Superior temporal gyrus (tissue), 1 donor: ENCODE measurements around the gene NPEPL1.
A peak's percentile ranks its signal among the peaks of the same experiment; 100 is the strongest.

Source experiments
- DNase-seq: peaks from one replicate; pipeline ENCODE4 v3.0.0-alpha.2; 2016; ENCODE audit errors: extremely low spot score

Gene NPEPL1

DNA sequence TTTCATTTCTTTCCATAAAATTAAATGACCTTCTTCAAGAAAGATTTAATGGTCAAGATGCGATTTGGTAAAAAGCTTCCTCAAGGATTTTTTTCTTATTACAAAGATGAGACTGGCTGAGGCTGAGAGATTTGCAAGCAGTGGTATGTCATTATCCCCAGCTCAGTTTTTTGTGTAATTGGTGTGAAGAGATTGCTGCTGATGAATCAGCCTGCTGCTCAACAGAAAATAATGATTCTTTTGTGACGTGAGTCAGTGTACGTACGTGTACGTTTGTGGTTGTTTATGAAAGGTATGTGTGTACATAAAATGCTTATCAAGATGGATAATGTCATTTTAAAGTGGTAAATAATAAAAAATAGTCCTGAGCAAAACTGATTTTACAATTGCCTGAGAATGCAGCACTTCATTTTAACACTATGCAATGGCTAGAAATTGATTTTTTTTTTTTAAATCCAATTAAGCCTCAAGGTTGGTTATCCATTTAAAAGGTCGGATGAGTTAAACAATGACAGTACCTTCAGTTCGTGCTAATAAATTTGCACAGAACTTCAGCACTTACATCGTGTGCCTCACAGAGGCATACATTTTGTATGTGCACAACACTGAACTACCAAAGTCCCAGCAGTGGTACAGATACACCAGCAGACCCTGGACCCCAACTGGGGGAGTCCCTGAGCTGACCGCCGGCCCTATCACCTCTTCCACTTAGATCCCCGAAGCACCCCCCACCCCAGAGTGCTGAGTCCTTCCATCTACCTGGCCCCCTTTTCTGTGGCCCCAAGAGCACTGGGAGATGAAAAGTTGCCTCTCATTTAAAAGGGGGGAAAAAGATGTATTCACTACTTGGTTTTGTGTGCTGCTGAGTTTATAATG, 9.7 kb upstream of the NPEPL1 start:
- DNase-seq = no peak

DNA sequence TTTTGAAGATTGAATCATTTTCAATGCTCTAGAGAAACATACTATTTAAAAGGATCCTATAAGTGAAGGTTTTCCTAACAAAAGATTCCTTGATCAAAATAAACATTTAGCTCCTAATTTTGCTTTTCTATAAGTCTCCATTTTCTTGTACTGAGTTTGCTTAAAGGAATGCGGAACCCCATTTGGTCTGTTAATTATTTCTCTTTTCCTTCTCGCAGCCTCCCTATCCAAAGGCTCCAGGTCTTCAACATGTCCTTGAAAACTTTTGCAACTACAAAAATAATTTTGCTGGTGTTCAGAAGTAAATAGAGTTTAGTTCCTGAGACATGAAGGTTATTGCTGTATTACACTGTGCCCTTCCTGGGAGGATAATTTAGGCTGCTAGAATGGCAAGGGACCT, 8.3 kb upstream of the NPEPL1 start:
- DNase-seq = no peak

DNA sequence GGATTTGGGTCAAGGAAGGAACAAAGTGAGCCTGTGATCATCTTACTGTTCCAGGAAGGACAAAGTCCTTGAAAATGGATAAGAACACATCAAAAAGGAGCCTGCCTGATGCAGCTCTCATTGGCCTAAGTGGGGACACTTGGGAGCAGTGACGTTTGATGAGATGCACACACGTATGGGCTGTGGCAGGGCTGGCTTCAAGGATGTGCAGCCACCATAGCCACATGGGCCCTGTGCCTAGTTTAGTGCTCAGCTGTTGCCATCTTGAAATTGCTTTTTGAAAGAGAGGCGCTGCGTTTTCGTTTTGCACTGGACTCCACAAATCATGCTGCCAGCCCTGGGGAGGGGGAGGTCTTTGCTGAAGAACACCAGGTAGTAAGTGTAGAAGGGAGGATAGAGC, 6.6 kb upstream of the NPEPL1 start:
- DNase-seq = no peak

DNA sequence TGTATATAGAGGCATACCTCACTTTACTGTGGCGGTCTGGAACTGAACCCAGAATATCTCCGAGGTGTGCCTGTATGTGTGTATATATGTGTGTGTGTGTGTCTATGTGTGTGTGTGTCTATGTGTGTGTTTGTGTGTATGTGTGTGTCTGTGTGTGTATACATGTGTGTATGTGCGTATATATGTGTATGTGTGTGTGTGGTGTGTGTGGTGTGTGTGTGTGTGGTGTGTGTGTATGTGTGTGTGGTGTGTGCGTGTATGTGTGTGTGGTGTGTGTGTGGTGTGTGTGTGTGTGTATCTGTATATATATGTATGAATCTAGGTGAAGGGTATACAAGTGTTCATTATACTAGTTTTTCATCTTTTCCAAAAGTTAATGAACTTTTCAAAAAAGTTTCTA, 4.2 kb upstream of the NPEPL1 start:
- no peak for DNase-seq

DNA sequence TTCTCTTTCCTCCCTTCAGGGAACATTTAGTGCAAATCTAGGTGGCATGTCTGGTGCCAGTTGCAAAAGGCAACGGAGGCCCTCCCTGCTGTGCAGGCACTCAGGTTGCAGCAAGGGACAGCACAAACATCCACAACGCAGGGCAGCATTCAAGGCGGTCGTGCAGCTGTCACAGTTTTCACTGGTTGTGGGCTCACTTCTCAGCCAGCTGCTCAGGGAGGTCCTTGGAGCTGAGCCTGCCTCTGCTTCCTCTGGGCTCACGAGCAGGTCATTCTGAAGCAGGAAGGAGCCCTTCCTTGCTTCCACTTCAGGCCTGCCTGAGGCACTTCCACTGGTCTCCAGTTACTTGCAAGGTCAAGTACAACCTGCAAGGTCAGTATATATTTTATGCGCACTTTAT, 3.8 kb upstream of the NPEPL1 start:
- no peak for DNase-seq

DNA sequence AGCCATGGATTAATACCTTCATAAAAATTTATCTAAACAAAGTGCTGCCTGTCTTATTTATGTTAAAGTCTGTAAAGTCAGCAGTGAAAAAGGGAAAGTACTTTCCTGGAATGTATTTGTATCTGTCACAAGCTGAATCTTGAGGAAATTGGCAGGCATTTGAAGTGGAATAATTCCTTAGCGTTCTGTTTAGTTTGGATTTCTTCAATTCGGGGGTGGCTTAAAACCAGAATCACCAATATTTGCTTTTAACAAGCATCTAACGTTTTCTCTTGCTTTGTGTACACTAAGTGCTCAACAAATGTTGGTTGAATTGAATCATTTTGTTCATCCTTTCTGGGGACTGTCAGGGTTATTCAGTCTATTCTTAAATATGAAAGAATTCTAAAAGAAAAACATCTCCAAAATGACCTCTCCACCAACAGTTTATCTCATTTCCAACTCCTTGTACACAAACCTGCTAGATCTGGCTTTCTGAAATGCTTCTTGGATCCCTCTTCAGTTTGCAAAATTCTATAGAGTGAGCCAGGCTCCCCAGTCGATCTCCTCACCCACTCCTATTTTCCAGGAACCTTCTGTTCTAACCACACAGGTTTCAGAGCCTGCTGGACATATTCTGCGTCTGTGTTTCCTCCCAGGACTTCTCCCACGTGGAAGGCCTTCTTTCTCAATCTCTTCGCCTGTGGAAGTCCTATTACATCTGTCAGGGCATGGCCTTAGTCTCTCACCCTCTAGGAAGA, 2.0 kb upstream of the NPEPL1 start:
- DNase-seq = peak; percentile 63

DNA sequence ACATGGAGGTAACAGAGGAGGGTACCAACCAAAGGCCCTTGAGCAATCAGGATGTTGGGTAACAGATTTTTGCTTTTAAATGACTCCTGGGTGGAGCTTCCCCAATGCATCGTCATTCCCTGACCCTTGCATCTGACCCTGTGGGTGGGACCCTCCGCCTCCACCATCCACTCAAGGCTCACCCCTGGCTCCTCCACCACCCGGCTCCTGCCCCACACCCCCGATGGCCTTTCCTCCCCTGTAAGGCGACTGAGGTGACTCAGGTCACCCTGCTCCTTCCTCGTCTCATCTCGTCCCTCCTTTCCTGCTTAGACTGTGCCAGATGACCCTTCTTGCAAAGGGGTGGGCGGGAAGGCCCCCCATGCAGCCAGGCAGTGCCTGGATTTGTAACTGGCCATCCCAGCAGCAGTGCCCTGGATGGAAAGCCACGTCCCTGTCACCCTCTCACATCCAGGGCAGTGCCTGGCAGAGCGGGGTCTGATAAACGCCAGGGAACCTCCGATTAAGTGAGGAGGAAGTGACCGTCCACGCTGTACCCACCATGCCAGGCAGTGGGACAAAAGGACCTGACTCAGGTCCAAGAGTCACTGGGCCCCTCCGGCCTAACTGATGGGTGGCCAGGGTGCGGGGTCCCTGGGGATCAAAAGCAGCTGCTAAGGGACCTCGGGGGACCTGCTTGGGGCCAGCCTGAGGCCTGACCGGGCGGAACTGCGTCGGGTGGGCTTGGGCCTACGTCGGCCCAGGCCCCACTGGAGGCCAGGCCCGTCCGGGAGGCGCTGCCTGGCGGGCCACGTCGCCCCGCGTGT, 624 bp upstream of the NPEPL1 start:
- DNase-seq = no peak

DNA sequence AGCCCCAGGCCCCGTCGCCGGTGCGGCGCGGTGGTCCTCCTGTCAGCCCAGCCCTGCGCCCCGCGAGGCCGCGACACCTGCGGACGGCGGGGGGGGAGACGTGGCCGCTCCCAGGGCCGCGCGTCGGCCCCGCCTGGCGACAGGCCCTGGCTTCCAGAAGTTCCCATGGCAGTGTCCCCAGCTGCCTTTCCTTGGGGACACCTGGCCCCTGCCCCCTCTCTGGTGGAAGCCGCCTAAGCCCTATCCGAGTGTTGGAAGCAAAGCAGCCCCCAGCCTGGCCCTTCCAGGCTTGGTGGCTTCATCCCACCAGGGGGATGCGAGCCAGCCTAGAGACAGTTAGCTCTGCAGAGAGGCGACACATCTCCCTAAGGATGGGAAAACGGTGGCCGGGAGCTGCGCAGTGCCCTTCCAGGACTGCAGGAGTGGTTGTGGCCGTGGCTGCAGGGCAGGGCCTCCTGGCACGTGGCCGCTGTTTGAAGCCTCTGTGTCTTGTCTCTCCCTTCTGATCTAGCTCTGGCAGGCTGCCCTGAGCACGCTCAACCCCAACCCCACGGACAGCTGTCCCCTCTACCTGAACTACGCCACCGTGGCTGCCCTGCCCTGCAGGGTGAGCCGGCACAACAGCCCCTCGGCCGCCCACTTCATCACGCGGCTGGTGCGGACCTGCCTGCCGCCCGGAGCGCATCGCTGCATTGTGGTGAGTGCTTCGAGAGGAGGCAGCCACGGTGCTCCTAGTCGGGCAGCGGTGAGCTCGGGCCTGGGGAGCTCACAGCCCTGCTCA, 816 bp downstream of the NPEPL1 start:
- DNase-seq = no peak

DNA sequence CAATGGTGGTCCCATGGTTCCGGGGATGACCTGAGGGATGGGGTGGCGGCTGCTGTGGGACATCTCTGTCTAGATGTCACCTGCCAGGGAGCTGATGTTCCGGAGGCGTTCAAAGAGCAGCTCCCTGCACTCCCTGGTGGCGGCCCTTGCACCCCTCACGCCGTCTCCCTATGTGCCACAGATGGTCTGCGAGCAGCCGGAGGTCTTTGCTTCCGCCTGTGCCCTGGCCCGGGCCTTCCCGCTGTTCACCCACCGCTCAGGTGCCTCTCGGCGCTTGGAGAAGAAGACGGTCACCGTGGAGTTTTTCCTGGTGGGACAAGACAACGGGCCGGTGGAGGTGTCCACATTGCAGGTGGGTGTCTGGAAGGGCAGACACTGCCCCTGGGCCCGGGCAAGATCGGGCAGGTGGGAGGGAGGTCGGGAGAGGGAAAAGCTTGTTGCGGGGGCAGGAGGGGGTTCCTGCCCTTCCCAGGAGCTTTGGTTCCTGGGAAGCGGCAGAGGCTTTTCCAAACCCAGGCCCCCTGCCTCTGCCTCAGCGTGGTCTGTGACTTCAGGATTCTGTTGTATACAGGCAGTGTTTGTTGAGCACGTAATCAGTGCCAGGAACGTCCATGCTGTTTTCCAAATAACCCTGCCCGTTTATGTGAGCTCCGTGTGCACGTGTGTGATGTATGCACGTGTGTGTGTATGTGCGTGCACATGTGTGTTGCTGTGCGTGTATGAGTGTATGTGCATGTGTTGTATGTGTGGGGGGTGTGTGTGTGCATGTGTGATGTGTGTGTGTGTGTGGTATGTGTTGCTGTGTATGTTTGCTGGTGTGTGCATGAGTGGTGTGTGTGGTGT, 1.9 kb downstream of the NPEPL1 start:
- DNase-seq = no peak

DNA sequence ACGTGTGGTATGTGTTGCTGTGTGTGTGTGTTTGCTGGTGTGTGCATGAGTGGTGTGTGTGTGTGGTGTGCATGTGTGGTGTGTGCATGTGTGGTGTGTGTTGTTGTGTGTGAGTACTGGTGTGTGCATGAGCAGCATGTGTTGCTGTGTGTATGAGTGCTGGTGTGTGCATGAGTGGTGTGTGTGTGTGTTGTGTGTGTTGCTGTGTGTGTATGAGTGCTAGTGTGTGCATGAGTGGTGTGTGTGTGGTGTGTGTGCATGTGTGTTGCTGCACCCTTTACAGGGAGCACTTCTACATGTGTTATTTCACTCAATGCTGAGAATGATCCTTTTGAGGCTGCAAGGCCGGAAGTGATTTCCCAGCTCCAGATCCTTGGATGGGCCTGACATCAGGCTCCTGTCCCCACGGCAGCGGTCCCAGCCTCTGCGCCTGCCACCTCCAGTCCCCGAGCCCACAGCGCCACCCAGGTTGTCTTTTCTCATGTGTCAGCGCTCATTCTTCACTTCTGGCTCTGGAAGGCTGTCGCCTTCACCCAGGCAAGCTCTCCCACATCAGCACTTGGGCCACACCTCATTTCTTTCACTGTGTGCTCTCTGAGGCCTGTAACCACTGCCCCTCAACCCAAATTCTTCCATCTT, 2.6 kb downstream of the NPEPL1 start:
- DNase-seq = no peak

DNA sequence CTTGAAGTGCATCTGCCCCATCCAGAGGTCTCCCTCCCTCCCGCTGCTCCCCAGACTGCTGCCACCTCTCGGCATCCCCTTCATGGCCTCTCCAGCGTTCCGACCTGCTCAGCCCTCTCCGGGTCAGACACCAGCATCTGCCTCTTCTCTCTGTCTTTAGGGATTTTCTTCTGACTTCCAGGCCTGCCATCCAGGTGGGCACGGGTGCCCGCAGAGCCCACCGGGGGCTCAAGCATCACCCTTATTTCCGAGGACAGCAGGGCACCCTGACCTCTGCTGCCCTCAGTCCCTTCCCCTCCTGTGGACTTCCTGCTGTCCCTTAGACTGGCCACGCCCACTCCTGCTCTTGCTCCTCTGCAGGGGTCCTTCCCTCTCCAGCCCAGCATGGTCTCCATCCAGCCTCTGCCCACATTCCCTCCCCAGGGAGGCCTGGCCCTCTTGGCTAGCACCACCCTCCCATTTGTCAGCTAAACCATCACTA, 3.3 kb downstream of the NPEPL1 start:
- no peak for DNase-seq

DNA sequence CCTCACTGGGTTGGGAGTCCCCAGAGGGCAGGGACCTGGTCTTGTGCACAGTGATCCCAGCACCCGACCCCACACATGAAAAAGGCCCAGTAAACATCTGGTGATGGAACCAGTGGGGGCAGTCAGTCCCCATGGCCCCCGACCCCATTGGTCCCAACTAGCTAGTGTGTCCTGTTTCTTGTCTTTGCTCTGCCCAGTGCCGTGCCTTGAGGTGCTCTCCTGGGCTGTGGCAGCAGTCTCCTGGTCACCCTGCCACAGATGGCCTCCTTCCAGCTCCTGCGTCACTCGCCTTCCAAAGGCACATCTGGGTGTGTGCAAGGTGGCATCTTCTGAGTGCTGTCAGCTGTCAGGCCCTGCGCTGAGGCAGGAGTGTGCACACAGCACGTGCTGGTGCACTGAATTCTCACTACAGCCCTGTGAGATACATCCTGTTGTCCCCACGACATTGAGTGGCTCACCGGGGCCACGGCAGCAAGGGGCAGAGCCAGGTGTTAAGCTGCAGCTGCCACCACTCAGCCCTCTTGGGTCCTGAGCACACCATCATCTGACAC, 3.9 kb downstream of the NPEPL1 start:
- DNase-seq = no peak

DNA sequence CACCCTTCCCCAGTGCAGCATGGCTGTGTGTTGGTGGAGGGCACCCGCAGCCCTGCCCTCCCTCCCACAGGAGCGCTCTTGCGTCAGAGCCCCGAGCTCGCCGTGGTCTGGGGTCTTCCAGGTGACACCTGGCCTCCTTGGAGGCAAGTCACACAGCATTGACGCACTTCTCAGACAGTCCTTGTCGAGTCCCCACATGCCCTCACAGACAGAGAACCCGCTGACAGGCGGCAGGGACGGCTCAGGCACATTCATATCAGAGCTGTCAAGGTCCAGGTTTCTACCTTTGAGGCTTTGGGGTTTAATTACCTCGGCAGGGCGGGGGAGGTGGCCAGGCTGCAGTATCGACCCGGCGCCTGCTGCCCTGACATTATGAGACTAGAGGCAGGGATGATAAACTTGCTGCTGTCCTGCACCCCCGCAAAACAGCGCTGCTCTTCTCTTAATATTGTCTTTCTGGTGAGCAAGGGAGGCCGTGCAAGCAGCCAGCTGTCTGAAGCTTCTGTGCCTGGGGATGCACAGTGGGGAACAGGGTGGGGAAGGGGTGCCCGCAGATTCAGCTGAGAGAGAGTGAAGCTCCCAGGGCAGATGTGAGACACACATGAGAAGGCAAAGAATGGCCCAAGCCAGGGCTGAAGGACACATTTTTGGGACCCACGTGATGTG, 4.7 kb downstream of the NPEPL1 start:
- no peak for DNase-seq

DNA sequence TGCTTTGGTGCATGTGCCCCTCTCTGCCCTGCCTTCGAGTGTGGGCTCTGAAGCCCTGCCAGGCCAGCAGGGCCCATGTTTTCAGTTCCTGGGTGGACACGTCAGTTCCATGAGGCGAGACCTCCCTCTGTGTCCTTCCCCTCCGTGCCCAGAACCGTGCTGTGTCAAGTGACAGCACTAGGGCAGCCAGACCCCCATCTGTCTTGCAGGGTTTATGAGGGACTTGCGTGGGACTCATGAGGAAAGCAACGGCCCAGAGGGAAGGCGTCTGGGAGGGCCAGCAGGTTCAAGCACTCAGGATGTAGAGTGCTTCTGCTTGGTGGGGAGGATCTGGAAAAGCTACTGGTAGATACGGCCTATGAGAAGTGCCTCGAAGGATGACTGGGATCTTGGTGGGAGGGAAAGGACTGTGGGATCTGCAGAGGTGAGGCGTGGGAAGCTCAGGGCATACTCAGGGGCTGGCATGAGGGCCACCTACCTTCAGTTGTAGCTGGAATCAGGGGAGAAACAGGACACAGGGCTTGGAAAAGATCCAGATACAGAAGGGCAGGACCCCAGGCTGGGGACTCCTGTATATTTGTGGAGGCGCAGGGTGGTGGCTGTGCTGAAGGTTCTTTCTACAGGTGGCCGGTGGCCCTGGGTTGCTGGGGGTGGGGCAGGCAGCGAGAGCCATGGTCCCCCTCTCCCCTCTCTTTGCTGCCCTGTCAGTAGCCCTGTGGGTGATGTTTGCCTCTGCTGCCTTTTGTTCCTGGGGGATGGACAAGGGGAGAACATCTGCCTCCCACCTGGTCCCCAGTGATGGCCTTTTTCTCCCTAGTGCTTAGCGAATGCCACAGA, 5.5 kb downstream of the NPEPL1 start:
- no peak for DNase-seq

DNA sequence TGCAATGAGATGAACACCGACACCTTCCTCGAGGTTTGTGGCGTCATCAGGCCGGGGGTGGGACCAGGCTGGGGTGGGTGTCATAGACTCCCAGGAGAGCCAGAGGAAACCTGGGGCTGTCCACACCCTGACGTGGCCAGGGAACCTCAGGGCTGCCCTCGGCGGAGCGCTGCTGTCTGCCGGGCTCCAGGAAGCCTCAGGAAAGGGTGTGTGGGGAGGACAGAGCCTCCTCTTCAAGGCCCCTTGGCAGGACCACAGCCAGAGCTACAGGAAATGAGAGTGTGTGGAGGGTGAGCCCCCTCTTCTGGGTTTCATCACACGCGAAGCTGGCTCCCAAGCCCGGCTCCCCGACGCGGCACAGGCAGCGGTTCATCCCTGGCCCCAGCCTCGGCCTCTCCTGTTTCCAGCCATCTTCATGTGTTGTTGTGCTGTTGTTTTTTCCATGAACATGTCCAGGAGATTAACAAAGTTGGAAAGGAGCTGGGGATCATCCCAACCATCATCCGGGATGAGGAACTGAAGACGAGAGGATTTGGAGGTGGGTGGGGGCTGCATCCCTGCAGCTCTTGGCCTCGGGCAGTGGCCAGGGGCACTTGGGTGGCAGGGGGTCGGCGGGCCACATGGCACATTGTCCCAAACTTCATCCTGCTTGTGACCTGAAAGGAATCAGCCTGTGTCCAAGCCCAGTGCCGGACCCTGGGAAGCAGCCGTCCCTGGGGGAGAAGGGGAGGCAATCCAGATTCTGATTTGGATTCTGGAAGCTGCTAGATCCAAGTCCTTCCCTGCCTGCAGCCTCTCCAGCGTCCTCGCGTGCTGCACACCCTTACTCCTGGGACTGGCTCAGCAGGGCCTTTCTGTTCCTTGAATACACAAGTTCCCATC, 6.4 kb downstream of the NPEPL1 start:
- no peak for DNase-seq

DNA sequence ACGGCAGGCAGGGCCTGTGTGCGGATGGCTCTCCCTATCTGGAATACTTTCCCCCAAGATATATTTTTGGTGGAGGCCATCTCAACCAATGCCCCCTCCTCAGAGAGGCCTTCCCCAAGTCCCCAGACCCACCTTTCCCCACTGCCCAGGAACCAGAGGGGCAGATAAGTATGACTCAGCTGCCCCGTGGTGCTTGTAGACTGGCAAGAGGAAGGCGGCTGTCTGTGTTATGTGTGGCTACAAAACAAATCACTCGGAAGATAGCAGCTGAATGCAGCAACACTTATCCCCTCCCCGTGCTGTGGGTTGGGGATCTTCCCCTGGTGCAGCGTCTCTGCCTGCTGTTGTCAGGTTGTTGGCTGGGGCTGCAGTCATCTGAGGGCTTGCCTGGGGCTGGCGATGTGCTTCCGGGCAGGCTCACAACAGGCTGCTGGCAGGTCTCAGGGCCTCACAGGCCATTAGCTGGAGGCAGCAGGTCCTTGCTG, 7.1 kb downstream of the NPEPL1 start:
- no peak for DNase-seq
